ENCODE data around the gene STK24. TPM values are rescaled to one million over a fixed set of nuclear protein-coding genes. Genes with fewer than 3 reads are reported as not detected.
"Not testable (repeated sequence)": the region's sequence is repeated elsewhere in the genome, so short reads cannot be mapped to it uniquely, and the experiment has no call there.

The STK24 gene
- 201 TPM for polyA plus RNA-seq (2013, experiment 1 of 4)
- polyA plus RNA-seq (2013, experiment 2 of 4): 201 TPM
- 138 TPM for polyA plus RNA-seq (2013, experiment 3 of 4)
- 128 TPM for polyA plus RNA-seq (2013, experiment 4 of 4)

- 1% methylated on average over 103 of the region's 103 CpGs for WGBS, 2 experiments
- H3K4me1 ChIP-seq (ENCODE audit: control insufficient read depth, insufficient read depth, low read length): peaks cover 42% of the 10 kb centered on the region
- no peaks in the 10 kb centered on the region for H3K27me3 ChIP-seq (ENCODE audit: control insufficient read depth, insufficient read depth, low read length, poor library complexity, severe bottlenecking)
Observed at GRCh38 chr13:98576963-98577835, at the start of gene STK24. TSS of gene STK24 (minus strand) at chr13:98577107. CDS start at chr13:98576786, 321 bp downstream.

DNA sequence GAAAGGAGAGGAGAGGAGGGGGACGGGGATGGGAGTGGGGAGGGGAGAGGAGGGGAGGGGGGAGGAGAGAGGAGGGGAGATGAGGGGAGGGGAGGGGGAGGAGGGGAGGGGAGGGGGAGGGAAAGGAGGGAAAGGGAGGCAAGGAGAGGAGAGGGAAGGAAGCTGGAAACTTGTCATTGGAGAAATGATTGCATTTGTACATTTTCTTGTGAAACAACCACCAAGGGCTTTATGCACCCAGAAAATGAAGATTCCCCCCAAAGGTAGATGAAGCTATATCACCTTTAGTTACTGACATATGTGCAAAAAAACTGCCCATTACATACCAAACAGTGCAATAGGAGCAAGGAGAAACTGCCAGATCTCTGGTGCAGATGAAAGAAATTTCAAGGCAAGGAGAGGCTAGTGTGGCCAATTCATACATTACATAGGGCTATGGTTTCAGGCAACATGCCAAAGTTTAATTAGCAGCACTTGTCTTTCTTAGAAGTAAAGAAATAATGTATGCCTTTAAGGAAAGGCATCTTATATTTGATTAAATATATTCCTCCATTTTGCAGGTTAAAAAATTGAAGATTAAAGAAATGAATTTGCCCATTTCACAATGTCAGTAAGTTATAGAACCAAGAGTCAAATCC lies 49.5 kb upstream of the STK24 start:
- no CpG with 5 or more reads among the region's 1 CpG for WGBS, 2 experiments
- Histone ChIP-seq H3K4me3 (ENCODE audit: insufficient read depth, low read depth, low read length) (no peak overlapping the region), H3K27ac (ENCODE audit: insufficient read depth, low read depth, low read length, poor library complexity, severe bottlenecking) (no peak overlapping the region), H3K27me3 (ENCODE audit: control insufficient read depth, insufficient read depth, low read length, poor library complexity, severe bottlenecking) (no peaks in the 10 kb centered on the region), H3K9me3 (ENCODE audit: control insufficient read depth, low read length) (no peaks in the 10 kb centered on the region), H3K4me1 (ENCODE audit: control insufficient read depth, insufficient read depth, low read length) (peaks cover 3% of the 10 kb centered on the region), H3K36me3 (ENCODE audit: control insufficient read depth, insufficient read depth, low read length) (no peaks in the 10 kb centered on the region)

More at GRCh38 chr13:98576963-98577835, at the start of gene STK24:
- Histone ChIP-seq H3K9me3 (ENCODE audit: control insufficient read depth, low read length) (no peaks in the 10 kb centered on the region), H3K4me3 (ENCODE audit: insufficient read depth, low read depth, low read length) (peak within 1 kb of the TSS; percentile 93), H3K27ac (ENCODE audit: insufficient read depth, low read depth, low read length, poor library complexity, severe bottlenecking) (peak within 1 kb of the TSS; percentile 85), H3K36me3 (ENCODE audit: control insufficient read depth, insufficient read depth, low read length) (no peaks in the 10 kb centered on the region)

DNA sequence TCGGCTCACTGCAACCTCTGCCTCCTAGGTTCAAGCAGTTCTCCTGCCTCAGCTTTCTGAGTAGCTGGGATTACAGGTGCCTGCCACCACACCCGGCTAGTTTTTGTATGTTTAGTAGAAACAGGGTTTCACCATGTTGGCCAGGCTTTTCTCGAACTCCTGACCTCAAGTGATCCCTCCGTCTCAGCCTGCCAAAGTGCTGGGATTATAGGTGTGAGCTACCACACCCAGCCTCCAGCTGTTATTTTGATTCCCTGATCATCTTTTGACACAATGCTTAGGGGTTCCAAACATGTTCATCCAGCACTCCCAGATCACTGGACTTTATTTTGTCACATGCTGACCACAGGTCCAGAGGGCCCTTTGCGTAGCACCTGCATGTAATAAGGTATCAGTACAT lies 47.7 kb upstream of the STK24 start:
- WGBS, 2 experiments: 87% methylated on average over 5 of the region's 5 CpGs
- H3K4me3 ChIP-seq (ENCODE audit: insufficient read depth, low read depth, low read length): not testable (repeated sequence)

DNA sequence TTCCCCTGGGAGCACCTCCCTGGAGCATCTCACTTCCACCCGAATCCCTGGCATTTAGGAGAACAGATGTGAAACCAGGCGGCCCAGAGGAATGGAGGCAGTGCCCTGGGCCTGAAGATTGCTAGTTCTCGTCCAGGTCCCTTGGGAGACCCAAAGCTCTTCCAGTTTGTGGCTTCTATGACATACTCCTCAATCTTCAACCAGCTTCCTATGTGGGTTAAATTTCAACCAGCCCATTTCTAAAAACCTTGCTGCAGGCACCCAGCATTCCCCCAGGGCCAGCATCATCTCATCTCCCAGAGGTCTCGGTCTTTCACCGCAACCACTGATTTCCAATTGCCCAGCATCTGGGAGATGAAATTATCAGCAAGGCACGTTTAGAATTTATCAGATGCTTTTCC lies 46.0 kb upstream of the STK24 start:
- Histone ChIP-seq H3K27ac (ENCODE audit: insufficient read depth, low read depth, low read length, poor library complexity, severe bottlenecking) (no peak overlapping the region), H3K4me3 (ENCODE audit: insufficient read depth, low read depth, low read length) (no peak overlapping the region), H3K9me3 (ENCODE audit: control insufficient read depth, low read length) (no peaks in the 10 kb centered on the region), H3K36me3 (ENCODE audit: control insufficient read depth, insufficient read depth, low read length) (no peaks in the 10 kb centered on the region), H3K27me3 (ENCODE audit: control insufficient read depth, insufficient read depth, low read length, poor library complexity, severe bottlenecking) (no peaks in the 10 kb centered on the region), H3K4me1 (ENCODE audit: control insufficient read depth, insufficient read depth, low read length) (peaks cover 3% of the 10 kb centered on the region)
- 87% methylated on average over 6 of the region's 6 CpGs for WGBS, 2 experiments

More for the DNA sequence above, 47.7 kb upstream of the STK24 start:
- H3K9me3 ChIP-seq (ENCODE audit: control insufficient read depth, low read length); H3K36me3 ChIP-seq (ENCODE audit: control insufficient read depth, insufficient read depth, low read length); H3K27me3 ChIP-seq (ENCODE audit: control insufficient read depth, insufficient read depth, low read length, poor library complexity, severe bottlenecking); H3K27ac ChIP-seq (ENCODE audit: insufficient read depth, low read depth, low read length, poor library complexity, severe bottlenecking); H3K4me1 ChIP-seq (ENCODE audit: control insufficient read depth, insufficient read depth, low read length): not testable (repeated sequence)

GRCh38 chr13:98619556-98619955 lies 42.6 kb upstream of the STK24 start:
- 92 to 96% methylated on average over 3 of the region's 3 CpGs for WGBS, 2 experiments

GRCh38 chr13:98615595-98615994 lies 38.7 kb upstream of the STK24 start:
- H3K4me1 ChIP-seq (ENCODE audit: control insufficient read depth, insufficient read depth, low read length); H3K27ac ChIP-seq (ENCODE audit: insufficient read depth, low read depth, low read length, poor library complexity, severe bottlenecking); H3K9me3 ChIP-seq (ENCODE audit: control insufficient read depth, low read length); H3K4me3 ChIP-seq (ENCODE audit: insufficient read depth, low read depth, low read length); H3K36me3 ChIP-seq (ENCODE audit: control insufficient read depth, insufficient read depth, low read length); H3K27me3 ChIP-seq (ENCODE audit: control insufficient read depth, insufficient read depth, low read length, poor library complexity, severe bottlenecking): not testable (repeated sequence)
- 84 to 96% methylated on average over 2 of the region's 2 CpGs for WGBS, 2 experiments

More at GRCh38 chr13:98619556-98619955, 42.6 kb upstream of the STK24 start:
- Histone ChIP-seq H3K27ac (ENCODE audit: insufficient read depth, low read depth, low read length, poor library complexity, severe bottlenecking) (no peak overlapping the region), H3K27me3 (ENCODE audit: control insufficient read depth, insufficient read depth, low read length, poor library complexity, severe bottlenecking) (no peaks in the 10 kb centered on the region), H3K4me3 (ENCODE audit: insufficient read depth, low read depth, low read length) (no peak overlapping the region), H3K36me3 (ENCODE audit: control insufficient read depth, insufficient read depth, low read length) (no peaks in the 10 kb centered on the region), H3K9me3 (ENCODE audit: control insufficient read depth, low read length) (no peaks in the 10 kb centered on the region), H3K4me1 (ENCODE audit: control insufficient read depth, insufficient read depth, low read length) (peaks cover 3% of the 10 kb centered on the region)

DNA sequence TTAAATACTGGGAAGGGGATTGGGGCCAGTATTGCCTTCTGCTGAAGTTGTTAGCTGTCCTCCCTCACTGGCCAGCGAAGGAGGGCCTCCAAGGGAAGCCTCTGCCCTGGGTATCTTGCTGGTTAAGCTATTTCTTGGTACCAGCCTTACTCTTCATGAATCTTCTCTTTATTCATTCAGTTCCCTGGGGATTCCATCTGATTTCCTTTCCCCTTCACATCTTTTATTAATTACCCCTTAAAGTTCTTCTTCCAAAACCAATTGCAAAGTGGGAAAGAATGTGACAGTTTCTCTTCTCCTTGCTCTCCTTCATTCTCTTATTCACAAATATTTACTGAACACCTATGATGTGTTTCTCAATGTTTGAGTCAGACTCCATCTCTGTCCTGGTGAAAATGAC lies 36.7 kb upstream of the STK24 start:
- 81 to 89% methylated on average over 1 of the region's 1 CpG for WGBS, 2 experiments
- Histone ChIP-seq H3K27ac (ENCODE audit: insufficient read depth, low read depth, low read length, poor library complexity, severe bottlenecking) (no peak overlapping the region), H3K9me3 (ENCODE audit: control insufficient read depth, low read length) (no peaks in the 10 kb centered on the region), H3K4me1 (ENCODE audit: control insufficient read depth, insufficient read depth, low read length) (no peaks in the 10 kb centered on the region), H3K4me3 (ENCODE audit: insufficient read depth, low read depth, low read length) (no peak overlapping the region), H3K36me3 (ENCODE audit: control insufficient read depth, insufficient read depth, low read length) (no peaks in the 10 kb centered on the region), H3K27me3 (ENCODE audit: control insufficient read depth, insufficient read depth, low read length, poor library complexity, severe bottlenecking) (no peaks in the 10 kb centered on the region)

- WGBS, 2 experiments: 92 to 98% methylated on average over 5 of the region's 5 CpGs
- no peaks in the 10 kb centered on the region for H3K27me3 ChIP-seq (ENCODE audit: control insufficient read depth, insufficient read depth, low read length, poor library complexity, severe bottlenecking)
Observed at GRCh38 chr13:98609756-98610155, 32.8 kb upstream of the STK24 start.

GRCh38 chr13:98606296-98606695 lies 29.4 kb upstream of the STK24 start:
- 73 to 74% methylated on average over 5 of the region's 5 CpGs for WGBS, 2 experiments

More at GRCh38 chr13:98609756-98610155, 32.8 kb upstream of the STK24 start:
- no peaks in the 10 kb centered on the region for H3K9me3 ChIP-seq (ENCODE audit: control insufficient read depth, low read length)
- H3K4me1 ChIP-seq (ENCODE audit: control insufficient read depth, insufficient read depth, low read length): no peaks in the 10 kb centered on the region
- H3K27ac ChIP-seq (ENCODE audit: insufficient read depth, low read depth, low read length, poor library complexity, severe bottlenecking): no peak overlapping the region
- H3K4me3 ChIP-seq (ENCODE audit: insufficient read depth, low read depth, low read length): no peak overlapping the region
- no peaks in the 10 kb centered on the region for H3K36me3 ChIP-seq (ENCODE audit: control insufficient read depth, insufficient read depth, low read length)

More at GRCh38 chr13:98606296-98606695, 29.4 kb upstream of the STK24 start:
- Histone ChIP-seq H3K9me3 (ENCODE audit: control insufficient read depth, low read length) (no peaks in the 10 kb centered on the region), H3K36me3 (ENCODE audit: control insufficient read depth, insufficient read depth, low read length) (no peaks in the 10 kb centered on the region), H3K4me1 (ENCODE audit: control insufficient read depth, insufficient read depth, low read length) (no peaks in the 10 kb centered on the region), H3K27me3 (ENCODE audit: control insufficient read depth, insufficient read depth, low read length, poor library complexity, severe bottlenecking) (no peaks in the 10 kb centered on the region), H3K27ac (ENCODE audit: insufficient read depth, low read depth, low read length, poor library complexity, severe bottlenecking) (no peak overlapping the region), H3K4me3 (ENCODE audit: insufficient read depth, low read depth, low read length) (no peak overlapping the region)
